ENCODE data around the gene NES.

DNA sequence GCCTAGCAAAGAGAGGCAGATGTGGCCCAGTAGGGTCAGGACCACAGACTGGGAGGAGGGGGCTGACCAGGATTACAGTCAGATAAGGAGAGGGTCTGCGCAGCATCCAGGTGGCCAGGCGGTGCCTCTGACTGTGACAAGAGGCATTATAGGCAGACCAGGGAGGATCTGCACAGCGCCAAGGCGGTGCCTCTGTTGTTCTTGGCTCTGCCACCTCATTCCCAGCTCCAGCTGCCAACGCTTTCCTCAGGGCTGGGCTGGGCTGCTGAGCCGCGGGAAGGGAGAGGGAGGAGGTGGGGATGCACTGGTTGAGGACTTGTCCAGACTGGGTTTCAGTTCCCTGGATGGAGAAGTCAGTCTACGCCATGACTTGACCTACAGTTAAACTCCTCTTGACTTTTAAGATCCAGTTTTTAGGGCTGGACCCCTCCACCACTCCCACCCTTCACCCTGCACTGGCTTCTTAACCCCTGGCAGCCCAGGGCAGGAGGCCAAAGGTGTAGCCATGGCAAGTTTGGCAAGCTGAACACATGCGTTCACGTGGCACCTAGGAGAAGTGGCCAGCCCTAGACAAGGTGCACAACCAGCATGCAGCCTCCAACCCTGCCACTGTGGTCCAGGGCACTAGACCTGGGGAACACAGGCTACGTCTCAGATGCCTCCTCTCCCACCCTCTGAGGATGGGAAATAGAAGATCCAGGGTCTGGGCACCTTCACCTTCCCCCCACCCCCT is 32.7 kb upstream of the NES start:
- TF ChIP-seq, protein P1, sequence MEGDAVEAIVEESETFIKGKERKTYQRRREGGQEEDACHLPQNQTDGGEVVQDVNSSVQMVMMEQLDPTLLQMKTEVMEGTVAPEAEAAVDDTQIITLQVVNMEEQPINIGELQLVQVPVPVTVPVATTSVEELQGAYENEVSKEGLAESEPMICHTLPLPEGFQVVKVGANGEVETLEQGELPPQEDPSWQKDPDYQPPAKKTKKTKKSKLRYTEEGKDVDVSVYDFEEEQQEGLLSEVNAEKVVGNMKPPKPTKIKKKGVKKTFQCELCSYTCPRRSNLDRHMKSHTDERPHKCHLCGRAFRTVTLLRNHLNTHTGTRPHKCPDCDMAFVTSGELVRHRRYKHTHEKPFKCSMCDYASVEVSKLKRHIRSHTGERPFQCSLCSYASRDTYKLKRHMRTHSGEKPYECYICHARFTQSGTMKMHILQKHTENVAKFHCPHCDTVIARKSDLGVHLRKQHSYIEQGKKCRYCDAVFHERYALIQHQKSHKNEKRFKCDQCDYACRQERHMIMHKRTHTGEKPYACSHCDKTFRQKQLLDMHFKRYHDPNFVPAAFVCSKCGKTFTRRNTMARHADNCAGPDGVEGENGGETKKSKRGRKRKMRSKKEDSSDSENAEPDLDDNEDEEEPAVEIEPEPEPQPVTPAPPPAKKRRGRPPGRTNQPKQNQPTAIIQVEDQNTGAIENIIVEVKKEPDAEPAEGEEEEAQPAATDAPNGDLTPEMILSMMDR (IDR thresholded peaks at IDR 0.05), result no peak
- no peak for TF ChIP-seq POLR2A (IDR thresholded peaks at IDR 0.05)

Data from thyroid gland (tissue), 4 donors.